CD4-positive, alpha-beta T cell treated with Interleukin-17A for 4 hours (primary cell): Measurements from ENCODE around the gene GRAMD1B.
"Not testable (repeated sequence)": the region's sequence is repeated elsewhere in the genome, so short reads cannot be mapped to it uniquely, and the experiment has no call there.

Source experiments
- DNase-seq: peaks from one replicate; pipeline ENCODE4 v3.0.0-alpha.2; 2020; ENCODE audit warnings: mixed read lengths

Gene GRAMD1B

DNA sequence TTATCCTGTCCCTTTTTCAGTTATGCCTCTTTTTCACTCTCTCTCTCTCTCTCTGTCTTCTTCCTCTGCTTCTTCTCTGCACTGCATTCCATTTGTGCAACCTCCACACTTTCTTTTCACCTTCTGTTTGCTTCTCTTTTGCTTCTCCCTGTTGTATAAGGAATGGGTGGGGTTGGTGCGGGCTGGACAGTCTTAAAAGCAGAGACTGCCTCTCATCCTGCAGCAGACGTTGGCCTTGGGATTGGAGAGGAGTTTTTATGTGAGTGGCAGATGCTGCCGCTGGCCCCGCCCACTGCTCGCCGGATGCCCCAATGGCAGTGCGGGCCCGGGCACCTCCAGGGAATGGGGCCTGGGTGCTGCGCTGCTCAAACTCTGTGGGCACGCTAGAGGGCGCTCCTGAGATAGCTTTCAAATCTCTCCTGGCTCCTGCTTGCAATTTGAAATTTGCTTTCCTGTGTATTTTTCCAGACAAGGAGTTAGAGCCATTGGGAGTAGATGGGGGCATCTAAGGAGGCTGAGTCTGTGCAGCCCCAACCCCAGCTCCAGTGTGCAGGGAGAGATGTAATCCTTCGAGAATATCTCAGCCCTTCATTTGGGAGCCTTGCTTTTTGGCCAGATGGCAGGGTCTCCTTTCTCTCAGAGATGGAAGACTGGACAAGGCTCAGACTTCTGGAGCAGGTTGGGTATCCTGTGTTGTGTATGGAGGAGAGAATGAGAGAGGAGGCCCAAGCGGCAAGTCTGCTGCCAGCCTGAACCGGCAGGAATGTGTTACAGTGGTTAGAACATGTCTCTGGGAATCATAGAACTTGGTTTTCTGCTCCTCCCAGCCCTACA, 81.2 kb downstream of the GRAMD1B start:
- peak; percentile 75 for DNase-seq

- DNase-seq, result not testable (repeated sequence)
Measured at GRCh38 chr11:123513309-123513708, 83.2 kb downstream of the GRAMD1B start.

DNA sequence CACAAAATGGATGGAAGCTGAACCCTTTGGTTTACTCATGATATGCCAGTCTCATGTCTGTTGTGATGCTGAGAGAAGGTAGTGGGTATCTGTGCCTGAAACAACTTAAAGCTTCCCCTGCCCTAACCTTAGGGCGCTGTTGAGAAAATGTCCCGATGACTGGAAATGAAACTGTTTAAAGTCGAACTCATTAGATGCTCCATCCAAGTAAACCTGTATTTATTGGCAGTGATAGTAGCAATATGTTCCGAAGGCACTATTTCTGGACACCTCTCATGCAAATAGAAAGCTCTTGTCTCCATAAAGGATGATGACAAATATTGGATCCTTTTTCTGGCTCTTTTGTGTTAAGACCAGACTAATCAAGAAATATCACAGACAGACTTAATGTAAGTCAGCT, 86.2 kb downstream of the GRAMD1B start:
- no peak for DNase-seq

GRCh38 chr11:123517559-123518364, 87.7 kb downstream of the GRAMD1B start:
- no peak for DNase-seq

DNA sequence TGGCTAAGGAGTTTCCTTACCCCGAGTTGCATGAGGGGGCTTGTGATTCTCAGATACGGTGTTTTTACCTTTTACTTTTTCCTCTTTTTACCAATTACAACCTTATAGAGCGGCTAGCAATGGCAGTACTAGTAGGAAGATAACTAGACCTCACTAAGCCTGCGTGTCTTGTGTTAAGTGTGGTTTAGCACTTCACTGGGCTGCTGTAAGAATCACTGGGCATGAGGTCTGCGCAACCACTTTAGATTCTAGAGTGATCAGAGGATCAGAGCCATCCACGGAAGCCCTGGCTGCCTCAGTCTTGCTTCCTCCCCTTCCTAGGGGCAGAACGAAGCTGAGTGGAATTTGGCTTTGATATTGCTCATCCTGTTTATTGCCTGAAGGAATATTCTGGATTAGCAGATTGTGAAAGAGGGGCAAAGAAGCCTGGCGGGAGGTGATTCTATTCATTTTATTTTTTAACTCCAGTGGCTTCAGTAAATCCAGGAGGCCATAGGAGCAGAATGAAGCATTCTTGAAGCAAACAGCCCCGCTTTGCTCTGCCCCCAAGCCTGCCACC, 88.5 kb downstream of the GRAMD1B start:
- DNase-seq, result no peak

- no peak for DNase-seq
Measured at GRCh38 chr11:123519055-123519796, 89.2 kb downstream of the GRAMD1B start.

DNA sequence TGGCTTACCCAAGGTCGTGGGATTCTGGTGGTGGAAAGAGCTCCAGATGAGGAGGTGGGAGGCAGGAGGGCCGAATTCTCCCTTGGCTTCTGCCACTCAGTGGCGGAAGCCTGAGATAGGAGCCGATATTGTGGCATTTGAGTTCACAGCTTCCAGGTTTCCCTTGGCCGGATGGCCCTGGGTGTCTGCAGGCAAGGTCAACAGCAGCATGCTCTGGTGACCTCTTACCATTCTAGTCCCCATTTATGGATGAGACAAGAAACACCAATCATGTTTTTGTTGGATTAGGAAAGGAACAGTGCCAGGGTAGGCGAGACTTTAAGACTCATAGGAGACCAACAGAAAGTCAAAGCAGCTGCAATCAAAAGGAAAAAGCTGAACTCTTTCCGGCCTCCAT, 89.7 kb downstream of the GRAMD1B start:
- DNase-seq, result no peak

DNA sequence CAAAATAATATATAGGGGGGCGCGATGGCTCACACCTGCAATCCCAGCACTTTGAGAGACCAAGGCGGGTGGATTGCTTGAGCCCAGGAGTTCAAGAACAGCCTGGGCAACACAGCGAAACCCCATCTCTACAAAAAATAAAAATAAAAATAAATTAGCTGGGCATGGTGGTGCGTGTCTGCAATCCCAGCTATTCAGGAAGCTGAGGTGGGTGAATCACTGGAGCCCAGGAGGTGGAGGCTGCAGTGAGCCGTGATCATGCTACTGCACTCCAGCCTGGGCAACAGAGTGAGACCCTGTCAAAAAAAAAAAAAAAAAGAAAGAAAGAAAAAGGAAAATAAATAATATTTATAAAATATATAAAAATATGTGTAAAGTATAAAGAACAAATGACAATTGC, 90.4 kb downstream of the GRAMD1B start:
- DNase-seq, result not testable (repeated sequence)

DNA sequence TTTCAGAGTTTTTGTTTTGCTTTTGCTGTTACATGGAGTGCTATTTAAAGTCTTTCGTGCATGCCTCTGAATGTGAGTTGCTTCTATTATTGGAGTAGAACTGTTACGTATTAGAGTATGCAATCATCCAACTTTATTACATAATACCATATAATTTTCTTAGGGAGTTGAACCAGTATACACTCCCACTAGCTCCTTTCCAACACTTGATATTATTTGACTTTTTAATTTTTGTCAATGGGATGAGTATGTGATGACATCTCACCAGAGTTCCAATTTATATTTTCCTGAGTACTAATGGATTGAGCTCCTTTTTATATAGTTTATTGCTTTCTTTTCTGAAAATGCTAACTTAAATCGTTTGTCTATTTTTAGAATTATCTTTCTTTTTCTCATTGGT, 90.9 kb downstream of the GRAMD1B start:
- DNase-seq, result no peak

GRCh38 chr11:123521930-123522329, 91.9 kb downstream of the GRAMD1B start:
- DNase-seq, result no peak

DNA sequence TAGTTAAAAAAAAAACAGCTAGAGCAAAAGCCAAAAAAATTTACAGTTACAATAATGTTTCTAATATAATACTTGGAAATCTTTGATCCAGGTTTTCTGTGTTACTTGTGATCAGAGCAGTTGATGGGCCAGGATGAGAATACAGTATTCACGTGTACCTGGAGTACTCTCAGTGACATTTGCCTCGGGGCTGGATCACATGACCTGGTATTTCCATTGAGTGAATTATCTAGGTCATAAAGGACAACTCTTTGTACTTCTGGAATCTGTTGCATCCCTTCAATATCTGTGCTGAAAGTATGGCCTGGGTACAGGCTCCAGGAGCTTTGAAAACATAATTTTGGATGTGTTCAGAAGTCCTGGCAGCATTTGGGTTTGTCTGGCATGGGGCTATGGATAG, 93.5 kb downstream of the GRAMD1B start:
- no peak for DNase-seq

- no peak for DNase-seq
Measured at GRCh38 chr11:123525097-123525496, 95.0 kb downstream of the GRAMD1B start.

DNA sequence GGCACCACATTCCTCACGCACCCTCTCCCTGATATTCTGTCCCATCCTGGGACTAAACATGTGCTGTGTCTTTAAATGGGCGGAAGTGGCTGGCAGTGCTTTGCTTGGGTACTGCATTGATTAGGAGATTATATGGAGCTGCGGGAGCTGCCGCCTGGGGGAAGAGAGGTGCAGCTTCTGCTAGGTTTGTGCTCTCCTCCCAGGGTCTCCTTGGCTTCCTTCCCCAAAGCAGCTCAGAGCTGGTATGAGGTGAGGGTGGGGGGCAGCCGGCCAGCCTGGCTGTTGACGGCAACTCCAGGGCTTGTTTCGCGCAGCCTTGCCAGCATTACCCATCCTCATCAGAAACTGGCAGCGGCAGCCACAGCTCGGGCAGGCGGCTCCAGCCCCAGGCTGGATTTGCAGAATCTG, 95.4 kb downstream of the GRAMD1B start:
- DNase-seq, result no peak

DNA sequence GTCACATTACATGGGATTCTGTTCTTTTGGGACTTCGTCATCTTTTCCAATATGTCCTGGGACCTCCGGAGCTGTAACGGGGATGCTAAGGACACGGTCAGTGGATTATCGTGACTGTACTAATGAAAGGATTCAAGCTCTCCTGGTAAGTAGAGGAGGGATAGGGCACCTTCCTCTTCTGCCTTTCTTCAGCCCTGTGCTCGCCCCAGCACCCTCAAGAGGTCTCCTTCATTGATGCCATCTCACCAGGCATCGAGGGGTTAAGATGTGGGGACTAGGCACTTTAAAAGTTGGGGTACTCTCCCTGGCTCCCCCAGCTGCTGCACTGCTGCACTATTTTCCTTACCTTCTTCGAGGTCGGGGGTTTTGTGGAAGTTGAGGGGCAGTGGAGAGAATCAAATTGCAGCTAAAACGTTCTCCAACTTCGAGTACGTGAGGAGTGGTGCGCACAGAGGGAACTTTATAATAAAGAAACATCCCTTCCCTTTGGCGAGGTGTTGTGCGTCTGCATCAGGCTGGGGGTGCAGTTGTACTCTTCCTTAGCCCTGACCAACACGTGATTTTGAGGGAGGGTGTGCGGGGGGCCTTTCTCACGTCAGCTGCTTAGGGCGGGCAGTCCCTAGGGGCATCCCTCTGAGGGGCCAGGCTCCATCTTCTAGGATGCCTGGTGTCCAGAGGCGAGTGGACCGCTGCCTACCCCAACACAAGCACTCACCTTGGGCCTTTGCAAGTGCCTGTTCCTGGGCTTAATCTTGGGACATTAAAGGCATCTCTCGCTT, 96.1 kb downstream of the GRAMD1B start:
- no peak for DNase-seq

DNA sequence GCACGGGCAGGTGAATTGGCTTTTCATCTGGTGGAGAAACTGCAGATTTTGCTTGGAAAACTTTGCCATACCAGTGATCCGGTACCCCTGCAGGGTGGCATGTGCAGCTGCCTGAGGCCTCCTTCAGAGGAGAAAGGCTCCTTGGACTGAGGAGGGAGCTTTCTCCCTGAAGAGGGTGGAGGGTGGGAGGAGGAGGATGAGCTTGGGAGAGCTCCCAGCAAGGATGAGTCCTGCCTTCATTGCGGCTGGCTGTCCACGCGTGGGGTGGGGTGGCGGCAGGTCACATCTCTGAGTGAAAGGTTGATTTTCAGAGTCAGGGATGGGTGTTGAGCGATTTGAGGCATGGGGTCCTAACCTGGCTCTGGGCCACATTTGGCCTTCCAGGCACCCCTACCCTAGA, 96.8 kb downstream of the GRAMD1B start:
- no peak for DNase-seq

DNA sequence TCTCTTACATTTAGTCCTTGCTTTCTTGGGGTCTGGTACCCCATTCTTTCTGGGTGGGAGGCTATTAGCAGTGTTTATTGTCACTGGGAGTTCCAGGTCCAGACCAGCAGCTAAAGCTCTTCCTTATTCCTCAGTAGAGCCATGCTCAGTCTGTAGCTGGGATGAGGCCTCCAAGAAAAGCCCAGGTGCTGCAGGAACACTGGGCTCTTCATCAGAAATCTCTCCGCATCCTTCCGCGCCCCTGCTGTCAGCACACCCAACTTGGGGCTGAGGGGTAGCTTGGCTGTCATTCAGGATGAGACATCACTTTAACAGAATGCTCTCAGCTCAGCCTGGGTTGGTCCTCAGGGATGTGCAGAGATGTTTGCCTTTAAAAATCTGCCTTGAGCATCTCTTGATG, 97.5 kb downstream of the GRAMD1B start:
- DNase-seq, result no peak

GRCh38 chr11:123527947-123528346, 97.9 kb downstream of the GRAMD1B start:
- no peak for DNase-seq

DNA sequence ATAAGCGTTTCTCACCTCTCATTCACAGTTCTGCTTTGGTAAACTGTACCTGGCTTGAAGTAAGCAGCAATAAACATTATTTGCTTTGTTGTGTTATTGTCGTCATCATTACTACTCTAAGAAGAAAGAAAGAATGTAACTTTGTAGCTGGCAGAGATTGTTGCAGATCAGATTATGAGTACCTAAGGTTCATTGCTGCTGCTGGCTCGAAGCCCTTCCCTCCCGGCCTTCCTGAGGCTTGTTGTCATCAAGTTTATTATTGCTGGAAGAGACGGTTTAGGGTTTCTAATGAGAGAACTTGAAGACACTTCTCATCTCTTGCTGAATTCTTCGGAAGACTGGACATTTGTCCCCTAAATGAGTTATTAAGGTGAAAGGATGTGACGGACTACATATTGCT, 101.3 kb downstream of the GRAMD1B start:
- no peak for DNase-seq

- no peak for DNase-seq
Measured at GRCh38 chr11:123532131-123532530, 102.1 kb downstream of the GRAMD1B start.

DNA sequence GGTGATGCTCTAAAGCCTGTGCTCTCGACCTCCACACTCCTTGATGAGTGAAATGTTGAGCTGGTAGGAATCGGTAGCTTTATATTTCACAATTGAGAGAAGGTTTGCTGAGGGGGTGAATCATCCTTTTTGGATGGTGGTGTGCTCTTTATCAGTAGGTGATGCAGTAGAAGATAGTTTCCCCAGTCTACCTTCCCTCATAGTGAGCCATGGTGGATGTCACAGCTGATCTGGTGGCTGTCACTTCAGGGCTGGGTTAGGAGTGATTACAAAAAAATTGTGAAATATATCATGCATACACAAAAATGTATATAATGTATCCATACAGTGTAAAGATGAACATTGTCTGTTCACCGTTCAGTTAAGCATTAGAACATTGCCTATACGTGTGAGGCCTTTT, 105.3 kb downstream of the GRAMD1B start:
- DNase-seq, result no peak

GRCh38 chr11:123536690-123537437, 106.8 kb downstream of the GRAMD1B start:
- DNase-seq, result no peak

DNA sequence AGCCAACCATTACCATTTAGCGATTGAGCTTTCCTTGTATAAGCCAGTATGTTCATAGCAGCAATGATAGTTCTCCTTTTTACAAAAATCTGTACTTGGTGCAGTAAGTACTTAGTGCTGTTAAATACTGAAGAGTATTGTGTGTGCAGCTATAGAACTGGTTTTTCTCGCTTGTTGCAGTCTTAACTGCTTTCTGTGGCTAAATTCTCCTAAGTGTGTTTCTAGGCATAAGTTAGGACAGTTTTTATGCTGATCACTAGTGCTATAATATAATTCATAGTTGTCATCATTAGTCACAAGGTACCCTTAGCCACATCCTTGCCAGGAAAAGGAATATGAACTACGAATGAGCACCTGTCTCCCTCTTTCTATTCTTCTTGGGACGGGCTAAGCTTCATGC, 107.7 kb downstream of the GRAMD1B start:
- no peak for DNase-seq
